Fibroblast of mammary gland (primary cell): Measurements from ENCODE around the gene EPHB2.

Experiments used
- DNase-seq: peaks from one replicate; pipeline ENCODE4 v3.0.0-alpha.2; 2010; ENCODE audit warnings: low read depth
- H3K4me3 ChIP-seq: 2 replicates; pipeline ENCODE4 v1.5.1; 2011; ENCODE audit warnings: low read depth, mild to moderate bottlenecking, low read length, moderate library complexity; ENCODE audit not compliant: control insufficient read depth
- CTCF ChIP-seq: conservative IDR thresholded peaks from 2 replicates; pipeline ENCODE4 v1.5.1; 2011; ENCODE audit warnings: low read depth, low read length, inconsistent platforms; ENCODE audit not compliant: control insufficient read depth, insufficient read depth

The EPHB2 gene

GRCh38 chr1:22801347-22801746 is 90.7 kb downstream of the EPHB2 start:
- TF ChIP-seq CTCF: no peak

GRCh38 chr1:22801761-22802160 is 91.1 kb downstream of the EPHB2 start:
- no peak for DNase-seq
- no peak overlapping the region for H3K4me3 ChIP-seq
- no peak for TF ChIP-seq CTCF

More at GRCh38 chr1:22801347-22801746, 90.7 kb downstream of the EPHB2 start:
- no peak overlapping the region for H3K4me3 ChIP-seq
- DNase-seq: no peak

GRCh38 chr1:22803833-22804232 is 93.2 kb downstream of the EPHB2 start:
- no peak for DNase-seq
- TF ChIP-seq CTCF: no peak
- H3K4me3 ChIP-seq: no peak overlapping the region

GRCh38 chr1:22804406-22804805 is 93.8 kb downstream of the EPHB2 start:
- DNase-seq: peak; percentile 52
- H3K4me3 ChIP-seq: no peak overlapping the region
- no peak for TF ChIP-seq CTCF

- TF ChIP-seq CTCF: no peak
- no peak overlapping the region for H3K4me3 ChIP-seq
- no peak for DNase-seq
These were observed 94.5 kb downstream of the EPHB2 start for GRCh38 chr1:22804969-22805671.

- no peak overlapping the region for H3K4me3 ChIP-seq
- no peak for DNase-seq
- TF ChIP-seq CTCF: no peak
These were observed 95.0 kb downstream of the EPHB2 start for GRCh38 chr1:22805672-22806038.

GRCh38 chr1:22806584-22806983 is 95.9 kb downstream of the EPHB2 start:
- no peak for DNase-seq
- no peak for TF ChIP-seq CTCF
- no peak overlapping the region for H3K4me3 ChIP-seq
